ENCODE results near the gene BRAP. TPM values are rescaled to one million over a fixed set of nuclear protein-coding genes. Genes with fewer than 3 reads are reported as not detected.

Gene BRAP
- polyA plus RNA-seq, 3 donors = 7.0 to 14.5 (median 10.2) TPM

- peaks cover 7% of the 10 kb centered on the region for H4K20me1 ChIP-seq (ENCODE audit: insufficient read depth, low read length)
- Mint-ChIP-seq H3K4me3 (no peak overlapping the region), H3K27ac (no peak overlapping the region), H3K4me1 (no peaks in the 10 kb centered on the region), H3K9me3 (no peaks in the 10 kb centered on the region), H3K27me3 (ENCODE audit: low read depth in 3 of 3) (no peaks in the 10 kb centered on the region), H3K36me3 (peaks cover 72 to 89% of the 10 kb centered on the region in 2 donors)
- no peak overlapping the region for H3K9ac ChIP-seq (ENCODE audit: insufficient read depth, low read length, poor library complexity, severe bottlenecking)
- intact Hi-C loops (cut with micrococcal nuclease) = no loop called here
- no CpG with 5 or more reads among the region's 3 CpGs for WGBS (ENCODE audit: insufficient coverage)
- no peak overlapping the region for H3K4me3 ChIP-seq (replicated peaks in 1 of 3; ENCODE audit: low read depth in 2 of 3, low read length in 3 of 3)
- H3K9me3 ChIP-seq (replicated peaks in 1 of 2; ENCODE audit: control insufficient read depth in 1 of 2, insufficient read depth in 1 of 2, low read length in 2 of 2) = no peaks in the 10 kb centered on the region
- peaks cover 61 to 83% of the 10 kb centered on the region in 2 donors for H3K36me3 ChIP-seq (replicated peaks in 1 of 2; ENCODE audit: control insufficient read depth in 1 of 2, insufficient read depth in 2 of 2, low read length in 2 of 2)
- H3K27ac ChIP-seq (ENCODE audit: low read depth in 1 of 2, low read length in 2 of 2) = no peak overlapping the region
- H3K4me2 ChIP-seq (replicated peaks; ENCODE audit: extremely low read depth, low read length, poor library complexity, severe bottlenecking) = no peak overlapping the region
- H3K79me2 ChIP-seq (ENCODE audit: insufficient read depth, low read length) = no peaks in the 10 kb centered on the region
- TF ChIP-seq, protein P1, sequence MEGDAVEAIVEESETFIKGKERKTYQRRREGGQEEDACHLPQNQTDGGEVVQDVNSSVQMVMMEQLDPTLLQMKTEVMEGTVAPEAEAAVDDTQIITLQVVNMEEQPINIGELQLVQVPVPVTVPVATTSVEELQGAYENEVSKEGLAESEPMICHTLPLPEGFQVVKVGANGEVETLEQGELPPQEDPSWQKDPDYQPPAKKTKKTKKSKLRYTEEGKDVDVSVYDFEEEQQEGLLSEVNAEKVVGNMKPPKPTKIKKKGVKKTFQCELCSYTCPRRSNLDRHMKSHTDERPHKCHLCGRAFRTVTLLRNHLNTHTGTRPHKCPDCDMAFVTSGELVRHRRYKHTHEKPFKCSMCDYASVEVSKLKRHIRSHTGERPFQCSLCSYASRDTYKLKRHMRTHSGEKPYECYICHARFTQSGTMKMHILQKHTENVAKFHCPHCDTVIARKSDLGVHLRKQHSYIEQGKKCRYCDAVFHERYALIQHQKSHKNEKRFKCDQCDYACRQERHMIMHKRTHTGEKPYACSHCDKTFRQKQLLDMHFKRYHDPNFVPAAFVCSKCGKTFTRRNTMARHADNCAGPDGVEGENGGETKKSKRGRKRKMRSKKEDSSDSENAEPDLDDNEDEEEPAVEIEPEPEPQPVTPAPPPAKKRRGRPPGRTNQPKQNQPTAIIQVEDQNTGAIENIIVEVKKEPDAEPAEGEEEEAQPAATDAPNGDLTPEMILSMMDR (IDR thresholded peaks at IDR 0.05) = no peak
- H3K4me1 ChIP-seq (ENCODE audit: control insufficient read depth in 1 of 2, insufficient read depth in 2 of 2, low read length in 2 of 2) = no peaks in the 10 kb centered on the region
- H2AFZ ChIP-seq (ENCODE audit: insufficient read depth, low read depth, low read length, poor library complexity, severe bottlenecking) = no peak overlapping the region
- no peak for DNase-seq
- H3K27me3 ChIP-seq (ENCODE audit: control insufficient read depth in 2 of 2, insufficient read depth in 2 of 2, low read length in 2 of 2) = no peaks in the 10 kb centered on the region
These were observed 42.3 kb downstream of the BRAP start for GRCh38 chr12:111643427-111643826.

- Histone ChIP-seq H3K9ac (ENCODE audit: insufficient read depth, low read length, poor library complexity, severe bottlenecking) (no peak overlapping the region), H3K4me1 (ENCODE audit: control insufficient read depth in 1 of 2, insufficient read depth in 2 of 2, low read length in 2 of 2) (no peaks in the 10 kb centered on the region), H3K4me3 (replicated peaks in 1 of 3; ENCODE audit: low read depth in 2 of 3, low read length in 3 of 3) (no peak overlapping the region), H3K27ac (ENCODE audit: low read depth in 1 of 2, low read length in 2 of 2) (no peak overlapping the region), H3K9me3 (replicated peaks in 1 of 2; ENCODE audit: control insufficient read depth in 1 of 2, insufficient read depth in 1 of 2, low read length in 2 of 2) (no peaks in the 10 kb centered on the region), H3K27me3 (ENCODE audit: control insufficient read depth in 2 of 2, insufficient read depth in 2 of 2, low read length in 2 of 2) (no peaks in the 10 kb centered on the region), H3K4me2 (replicated peaks; ENCODE audit: extremely low read depth, low read length, poor library complexity, severe bottlenecking) (no peak overlapping the region), H4K20me1 (ENCODE audit: insufficient read depth, low read length) (peaks cover 7% of the 10 kb centered on the region), H2AFZ (ENCODE audit: insufficient read depth, low read depth, low read length, poor library complexity, severe bottlenecking) (no peak overlapping the region), H3K36me3 (replicated peaks in 1 of 2; ENCODE audit: control insufficient read depth in 1 of 2, insufficient read depth in 2 of 2, low read length in 2 of 2) (peaks cover 60 to 84% of the 10 kb centered on the region in 2 donors), H3K79me2 (ENCODE audit: insufficient read depth, low read length) (no peaks in the 10 kb centered on the region)
- Mint-ChIP-seq H3K27ac (peak overlapping the region in 1 of 7 donors; percentile 7), H3K4me1 (no peaks in the 10 kb centered on the region), H3K9me3 (no peaks in the 10 kb centered on the region), H3K4me3 (no peak overlapping the region), H3K27me3 (ENCODE audit: low read depth in 3 of 3) (no peaks in the 10 kb centered on the region), H3K36me3 (peaks cover 70 to 89% of the 10 kb centered on the region in 2 donors)
- TF ChIP-seq, protein P1 (IDR thresholded peaks at IDR 0.05) = no peak
- 100% methylated on average over 1 of the region's 4 CpGs for WGBS (ENCODE audit: insufficient coverage)
- intact Hi-C loops (cut with micrococcal nuclease) = no loop called here
- DNase-seq = no peak
These were observed 42.9 kb downstream of the BRAP start for GRCh38 chr12:111642681-111643426.

Measured in CD14-positive monocyte (primary cell).